HUES64 (cell line): Measurements from ENCODE around the gene ITGB5.

Experiments used
- H3K27ac ChIP-seq: 2 replicates; pipeline ENCODE4 v1.7.0; 2013; ENCODE audit warnings: low read depth, low read length, inconsistent platforms
- H3K27me3 ChIP-seq: 2 replicates; pipeline ENCODE4 v1.6.1; 2013; ENCODE audit warnings: mild to moderate bottlenecking, low read length; ENCODE audit not compliant: insufficient read depth
- H3K36me3 ChIP-seq: 2 replicates; pipeline ENCODE4 v1.6.1; 2013; ENCODE audit warnings: mild to moderate bottlenecking, low read length; ENCODE audit not compliant: insufficient read depth
- H3K4me1 ChIP-seq: 2 replicates; pipeline ENCODE4 v1.6.1; 2013; ENCODE audit warnings: mild to moderate bottlenecking, low read length, moderate library complexity; ENCODE audit not compliant: insufficient read depth
- H3K4me3 ChIP-seq: 2 replicates; pipeline ENCODE4 v1.5.1; 2013; ENCODE audit warnings: mild to moderate bottlenecking, low read length, moderate library complexity
- H3K9ac ChIP-seq: 2 replicates; pipeline ENCODE4 v1.6.1; 2013; ENCODE audit warnings: mild to moderate bottlenecking, low read depth, low read length
- H3K9me3 ChIP-seq: 2 replicates; pipeline ENCODE4 v1.6.1; 2013; ENCODE audit warnings: low read depth, low read length; ENCODE audit not compliant: insufficient read depth
- WGBS: fragments of 150-250, 120-280 bp; methylation state at CpG from one replicate; pipeline ENCODE4 v1.1.7; 2013; ENCODE audit warnings: missing lambda C conversion rate; 5-methylcytosine and 5-hydroxymethylcytosine counted together

ITGB5 gene

DNA sequence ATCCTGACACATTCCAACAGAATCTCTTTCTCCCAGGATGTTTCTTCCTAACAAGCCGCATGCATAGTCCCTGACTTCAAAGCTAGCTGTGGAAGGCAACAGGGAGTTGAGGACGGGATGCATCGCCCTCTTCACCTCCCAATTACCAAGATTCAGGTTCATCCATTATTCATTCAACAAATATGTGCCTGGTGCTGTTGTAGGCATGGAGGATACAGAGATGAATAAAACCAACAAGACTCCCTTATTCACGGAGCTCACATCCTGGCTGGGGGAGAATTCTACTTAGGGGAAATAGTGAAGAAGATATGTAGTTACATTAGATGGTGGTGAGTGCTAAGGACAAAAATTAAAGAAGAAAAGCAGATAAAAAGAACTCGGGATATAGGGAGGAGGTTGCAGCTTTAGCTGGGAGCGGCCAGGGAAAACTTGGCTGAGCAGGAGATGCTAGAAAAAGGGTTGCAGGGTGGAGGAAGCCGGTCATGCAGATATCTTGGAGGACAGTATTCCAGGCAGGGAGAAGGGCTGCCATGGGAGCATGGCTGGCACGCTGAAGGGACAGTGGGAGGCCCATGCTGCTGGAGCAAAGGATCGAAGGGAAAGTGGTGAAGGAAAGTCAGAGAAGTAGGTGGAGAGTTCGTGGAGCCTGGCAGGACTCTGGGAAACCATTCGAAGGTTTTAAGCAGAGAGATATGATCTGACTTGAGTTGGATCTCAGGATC lies 5.0 kb downstream of the ITGB5 start:
- no peaks in the 10 kb centered on the region for H3K27me3 ChIP-seq
- WGBS = 83% methylated on average over 11 of the region's 11 CpGs
- H3K4me1 ChIP-seq = peaks cover 57% of the 10 kb centered on the region

GRCh38 chr3:124879337-124879680 lies 7.9 kb downstream of the ITGB5 start:
- H3K9ac ChIP-seq = no peak overlapping the region
- H3K4me1 ChIP-seq = peaks cover 51% of the 10 kb centered on the region
- H3K27me3 ChIP-seq = no peaks in the 10 kb centered on the region

More for the DNA sequence above, 5.0 kb downstream of the ITGB5 start:
- peak overlapping the region; percentile 9 for H3K27ac ChIP-seq
- H3K4me3 ChIP-seq = 0 out of 2 replicates have a peak overlapping the region, but pooled peaks have one; percentile 2
- H3K36me3 ChIP-seq = peaks cover 7% of the 10 kb centered on the region; the same call in 1 of the 2 replicates
- no peaks in the 10 kb centered on the region for H3K9me3 ChIP-seq
- no peak overlapping the region for H3K9ac ChIP-seq

GRCh38 chr3:124878561-124879336 lies 8.4 kb downstream of the ITGB5 start:
- Histone ChIP-seq H3K4me3 (no peak overlapping the region), H3K4me1 (peaks cover 51% of the 10 kb centered on the region), H3K27ac (no peak overlapping the region)

More at GRCh38 chr3:124879337-124879680, 7.9 kb downstream of the ITGB5 start:
- no peak overlapping the region for H3K4me3 ChIP-seq
- no peaks in the 10 kb centered on the region for H3K9me3 ChIP-seq
- peaks cover 7% of the 10 kb centered on the region; the same call in 1 of the 2 replicates for H3K36me3 ChIP-seq
- no peak overlapping the region for H3K27ac ChIP-seq

DNA sequence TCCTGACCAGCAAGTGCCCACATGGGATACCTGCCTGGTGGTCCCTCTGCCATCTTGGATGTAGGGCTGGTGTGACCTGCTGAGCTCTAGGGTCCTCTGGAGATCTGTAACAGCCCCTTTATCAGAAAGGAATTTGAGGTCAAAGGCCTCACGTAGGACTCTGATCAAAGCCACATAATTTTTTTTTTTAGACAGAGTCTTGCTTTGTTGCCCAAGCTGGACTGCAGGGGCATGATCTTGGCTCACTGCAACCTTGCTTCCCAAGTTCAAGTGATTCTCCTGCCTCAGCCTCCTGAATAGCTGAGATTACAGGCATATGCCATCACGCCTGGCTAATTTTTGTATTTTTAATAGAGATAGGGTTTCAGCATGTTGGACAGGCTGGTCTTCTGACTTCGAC lies 9.5 kb downstream of the ITGB5 start:
- Histone ChIP-seq H3K36me3 (peaks cover 13% of the 10 kb centered on the region), H3K4me1 (peaks cover 50% of the 10 kb centered on the region), H3K27ac (no peak overlapping the region), H3K4me3 (no peak overlapping the region), H3K27me3 (no peaks in the 10 kb centered on the region), H3K9ac (no peak overlapping the region), H3K9me3 (no peaks in the 10 kb centered on the region)
- WGBS = 96% methylated on average over 3 of the region's 3 CpGs

More at GRCh38 chr3:124878561-124879336, 8.4 kb downstream of the ITGB5 start:
- Histone ChIP-seq H3K9me3 (no peaks in the 10 kb centered on the region), H3K27me3 (no peaks in the 10 kb centered on the region), H3K9ac (no peak overlapping the region), H3K36me3 (peaks cover 7% of the 10 kb centered on the region; the same call in 1 of the 2 replicates)
- 91% methylated on average over 6 of the region's 6 CpGs for WGBS

GRCh38 chr3:124876401-124876878 lies 10.7 kb downstream of the ITGB5 start:
- Histone ChIP-seq H3K9ac (no peak overlapping the region), H3K27ac (no peak overlapping the region), H3K9me3 (no peaks in the 10 kb centered on the region), H3K4me3 (no peak overlapping the region), H3K4me1 (peaks cover 41% of the 10 kb centered on the region), H3K27me3 (no peaks in the 10 kb centered on the region), H3K36me3 (peaks cover 22% of the 10 kb centered on the region)
- WGBS = 62% methylated on average over 3 of the region's 3 CpGs

DNA sequence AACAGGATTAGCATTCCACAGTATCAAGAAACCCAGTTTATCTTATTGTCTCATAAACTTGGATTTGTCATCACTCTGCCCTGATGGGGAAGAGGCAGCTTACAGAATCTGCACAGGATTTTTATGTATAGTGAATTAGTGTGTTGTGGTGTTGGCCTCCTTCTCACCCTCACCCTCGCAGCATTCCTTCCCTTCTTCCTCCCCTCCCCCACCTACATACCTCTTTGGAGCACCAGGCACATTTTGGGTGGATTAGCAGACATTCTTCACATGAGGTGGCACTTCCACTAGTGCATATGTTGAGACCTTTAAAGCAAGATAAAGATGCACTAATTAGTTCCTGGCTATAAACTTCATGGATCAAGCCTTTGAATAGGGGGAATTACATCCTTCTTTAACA lies 13.9 kb downstream of the ITGB5 start:
- Histone ChIP-seq H3K27me3 (no peaks in the 10 kb centered on the region), H3K36me3 (peaks cover 36% of the 10 kb centered on the region), H3K4me1 (peaks cover 24% of the 10 kb centered on the region), H3K27ac (no peak overlapping the region), H3K4me3 (no peak overlapping the region), H3K9me3 (no peaks in the 10 kb centered on the region), H3K9ac (no peak overlapping the region)
- 57% methylated on average over 1 of the region's 1 CpG for WGBS

DNA sequence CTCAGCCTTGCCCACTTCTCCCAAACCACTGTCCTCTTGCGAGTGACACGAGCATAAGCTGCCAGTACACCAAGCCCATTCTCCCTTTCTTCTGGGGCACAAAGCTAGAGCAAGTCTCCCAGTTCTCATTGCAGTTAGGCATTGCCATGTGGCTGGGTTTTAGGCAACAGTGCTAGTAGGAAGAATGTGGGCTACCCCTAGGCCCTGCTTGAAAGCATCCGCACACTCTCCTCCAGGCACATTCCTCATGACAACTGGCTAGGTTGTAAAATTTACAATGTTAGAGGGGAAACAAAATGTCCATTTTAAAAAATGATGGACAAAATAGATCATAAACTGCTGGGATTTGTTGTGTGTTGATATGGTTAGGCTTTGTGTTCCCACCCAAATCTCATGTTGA lies 19.7 kb downstream of the ITGB5 start:
- Histone ChIP-seq H3K27ac (no peak overlapping the region), H3K36me3 (peaks cover 69% of the 10 kb centered on the region), H3K4me1 (no peaks in the 10 kb centered on the region), H3K27me3 (no peaks in the 10 kb centered on the region), H3K9ac (no peak overlapping the region), H3K4me3 (no peak overlapping the region), H3K9me3 (no peaks in the 10 kb centered on the region)
- over 99% methylated on average over 3 of the region's 3 CpGs for WGBS

- WGBS = 92% methylated on average over 2 of the region's 2 CpGs
- no peaks in the 10 kb centered on the region for H3K27me3 ChIP-seq
- peaks cover 54% of the 10 kb centered on the region for H3K36me3 ChIP-seq
- H3K4me1 ChIP-seq = peaks cover 21% of the 10 kb centered on the region; the same call in 1 of the 2 replicates
- H3K27ac ChIP-seq = no peak overlapping the region
- no peak overlapping the region for H3K4me3 ChIP-seq
- no peak overlapping the region for H3K9ac ChIP-seq
- no peaks in the 10 kb centered on the region for H3K9me3 ChIP-seq
These were observed 25.2 kb downstream of the ITGB5 start for GRCh38 chr3:124862006-124862405.

DNA sequence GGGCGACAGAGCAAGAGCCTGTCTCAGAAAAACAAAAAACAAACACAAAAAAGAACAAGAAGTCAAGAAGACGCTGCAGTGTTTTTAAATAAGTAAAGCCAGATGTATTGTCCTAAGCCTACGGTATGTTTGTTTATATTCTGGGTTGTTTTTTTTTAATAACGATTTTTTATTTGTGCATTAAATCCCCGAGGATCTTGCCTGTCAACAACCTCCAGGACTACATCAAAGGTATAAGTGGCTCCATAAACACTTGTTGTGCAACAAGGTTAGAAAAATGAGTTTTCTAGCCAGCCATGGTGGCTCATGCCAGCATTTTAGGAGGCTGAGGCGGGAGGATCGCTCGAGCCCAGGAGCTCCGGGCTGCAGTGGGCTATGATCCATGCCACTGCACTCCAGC lies 26.1 kb downstream of the ITGB5 start:
- no peak overlapping the region for H3K4me3 ChIP-seq
- H3K27me3 ChIP-seq = no peaks in the 10 kb centered on the region
- H3K36me3 ChIP-seq = peaks cover 54% of the 10 kb centered on the region
- H3K9ac ChIP-seq = no peak overlapping the region
- 93% methylated on average over 9 of the region's 9 CpGs for WGBS
- H3K9me3 ChIP-seq = no peaks in the 10 kb centered on the region
- H3K4me1 ChIP-seq = peaks cover 21% of the 10 kb centered on the region; the same call in 1 of the 2 replicates
- H3K27ac ChIP-seq = no peak overlapping the region

- H3K4me3 ChIP-seq = no peak overlapping the region
- 100% methylated on average over 1 of the region's 1 CpG for WGBS
- peaks cover 54% of the 10 kb centered on the region for H3K36me3 ChIP-seq
- no peak overlapping the region for H3K9ac ChIP-seq
- H3K27ac ChIP-seq = 0 out of 2 replicates have a peak overlapping the region, but pooled peaks have one; percentile 7
- H3K27me3 ChIP-seq = no peaks in the 10 kb centered on the region
- peaks cover 21% of the 10 kb centered on the region; the same call in 1 of the 2 replicates for H3K4me1 ChIP-seq
- no peaks in the 10 kb centered on the region for H3K9me3 ChIP-seq
These were observed 26.6 kb downstream of the ITGB5 start for GRCh38 chr3:124860599-124860998.

GRCh38 chr3:124859025-124859424 lies 28.1 kb downstream of the ITGB5 start:
- H3K36me3 ChIP-seq = peaks cover 61% of the 10 kb centered on the region
- H3K9me3 ChIP-seq = no peaks in the 10 kb centered on the region
- H3K9ac ChIP-seq = no peak overlapping the region
- WGBS = 63% methylated on average over 7 of the region's 7 CpGs
- H3K27me3 ChIP-seq = no peaks in the 10 kb centered on the region
- peaks cover 21% of the 10 kb centered on the region; the same call in 1 of the 2 replicates for H3K4me1 ChIP-seq
- H3K27ac ChIP-seq = peak overlapping the region; percentile 7; the same call in 1 of the 2 replicates
- no peak overlapping the region for H3K4me3 ChIP-seq
